Nucleus accumbens (tissue), 56 donors: ENCODE data around the gene EDEM1.

Experiments
- DNase-seq, 56 donors: peaks; one replicate each; lab custom pipeline; 2025; lab: John Stamatoyannopoulos, UW

Gene EDEM1

GRCh38 chr3:5197470-5198312 is 10.2 kb downstream of the EDEM1 start:
- DNase-seq, result no peak

- no peak for DNase-seq
Observed at GRCh38 chr3:5198313-5198677, 10.8 kb downstream of the EDEM1 start.

GRCh38 chr3:5198986-5199731 is 11.7 kb downstream of the EDEM1 start:
- DNase-seq, result no peak

- no peak for DNase-seq
Observed at GRCh38 chr3:5201536-5201935, 14.0 kb downstream of the EDEM1 start.

GRCh38 chr3:5202222-5202621 is 14.7 kb downstream of the EDEM1 start:
- peak in 1 of 56 donors; percentile 19 for DNase-seq

- DNase-seq, result no peak
Observed at GRCh38 chr3:5205165-5205941, 17.8 kb downstream of the EDEM1 start.

GRCh38 chr3:5210926-5211325 is 23.4 kb downstream of the EDEM1 start:
- no peak for DNase-seq

- DNase-seq, result peak in 2 of 56 donors; percentile 10 to 14
Observed at GRCh38 chr3:5212628-5213573, 25.4 kb downstream of the EDEM1 start.

- no peak for DNase-seq
Observed at GRCh38 chr3:5213574-5213966, 26.1 kb downstream of the EDEM1 start.

- no peak for DNase-seq
Observed at GRCh38 chr3:5214352-5214751, 26.8 kb downstream of the EDEM1 start.

GRCh38 chr3:5217824-5218595 is 30.5 kb downstream of the EDEM1 start:
- peak in 26 of 56 donors; percentile 7 to 69 (median 25) for DNase-seq

- no peak for DNase-seq
Observed at GRCh38 chr3:5218815-5219214, 31.3 kb downstream of the EDEM1 start.

GRCh38 chr3:5219216-5219615 is 31.7 kb downstream of the EDEM1 start:
- no peak for DNase-seq

- DNase-seq, result no peak
Observed at GRCh38 chr3:5220193-5220592, 32.7 kb downstream of the EDEM1 start.

- no peak for DNase-seq
Observed at GRCh38 chr3:5220667-5221431, 33.3 kb downstream of the EDEM1 start.

GRCh38 chr3:5221701-5222100 is 34.2 kb downstream of the EDEM1 start:
- DNase-seq, result no peak

GRCh38 chr3:5222283-5223005 is 34.9 kb downstream of the EDEM1 start:
- DNase-seq, result no peak

- DNase-seq, result no peak
Observed at GRCh38 chr3:5226783-5227182, 39.3 kb downstream of the EDEM1 start.
